HEK293T (cell line): ENCODE results near the gene COL4A4.

ENCODE experiments used
- CTCF ChIA-PET: fragments of 350-600 bp; formaldehyde crosslinking; extraction: SDS; loops from one replicate; lab custom pipeline; 2021; ENCODE audit warnings: antibody characterized with exemption, inconsistent platforms; lab: Yijun Ruan, JAX
- POLR2A ChIA-PET: fragments of 350-600 bp; formaldehyde crosslinking; extraction: SDS; loops from one replicate; lab custom pipeline; 2020; ENCODE audit warnings: antibody characterized with exemption, inconsistent platforms; lab: Yijun Ruan, JAX
- DNase-seq: peaks from one replicate; pipeline ENCODE4 v3.0.0; 2012; ENCODE audit warnings: mixed read lengths; ENCODE audit errors: extremely low spot score
- ARNT ChIP-seq: fragments of 450-650 bp; IDR thresholded peaks from 2 replicates; pipeline ENCODE4 v1.6.1; 2017; ENCODE audit warnings: mild to moderate bottlenecking
- BHLHE40 ChIP-seq: fragments of 450-650 bp; IDR thresholded peaks from 2 replicates; pipeline ENCODE4 v1.6.1; 2016; ENCODE audit warnings: mild to moderate bottlenecking, moderate library complexity, borderline replicate concordance
- CTBP1 ChIP-seq: fragments of 450-650 bp; IDR thresholded peaks from 2 replicates; pipeline ENCODE4 v1.6.1; 2016; ENCODE audit warnings: borderline replicate concordance
- ELF4 ChIP-seq: fragments of 450-650 bp; IDR thresholded peaks from 2 replicates; pipeline ENCODE4 v1.6.1; 2017; ENCODE audit warnings: antibody characterized with exemption
- FOXA1 ChIP-seq: fragments of 450-650 bp; IDR thresholded peaks from 2 replicates; pipeline ENCODE4 v1.6.1; 2016; ENCODE audit warnings: mild to moderate bottlenecking
- FOXK2 ChIP-seq: fragments of 450-650 bp; IDR thresholded peaks from 2 replicates; pipeline ENCODE4 v1.6.1; 2016; ENCODE audit warnings: mild to moderate bottlenecking
- FOXM1 ChIP-seq: fragments of 450-650 bp; IDR thresholded peaks from 2 replicates; pipeline ENCODE4 v1.6.1; 2017; ENCODE audit warnings: mild to moderate bottlenecking, borderline replicate concordance
- HDGF ChIP-seq: fragments of 450-650 bp; IDR thresholded peaks from 2 replicates; pipeline ENCODE4 v1.6.1; 2017; ENCODE audit warnings: antibody characterized with exemption, borderline replicate concordance
- L3MBTL2 ChIP-seq: fragments of 450-650 bp; conservative IDR thresholded peaks from 2 replicates; pipeline ENCODE4 v1.6.1; 2016; ENCODE audit warnings: mild to moderate bottlenecking
- LEF1 ChIP-seq: fragments of 450-650 bp; IDR thresholded peaks from 2 replicates; pipeline ENCODE4 v1.6.1; 2017; ENCODE audit warnings: mild to moderate bottlenecking, borderline replicate concordance
- NFRKB ChIP-seq: fragments of 450-650 bp; IDR thresholded peaks from 2 replicates; pipeline ENCODE4 v1.6.1; 2016; ENCODE audit warnings: mild to moderate bottlenecking, moderate library complexity
- SP1 ChIP-seq: fragments of 450-650 bp; IDR thresholded peaks from 2 replicates; pipeline ENCODE4 v1.6.1; 2017
- SUZ12 ChIP-seq: fragments of 450-650 bp; IDR thresholded peaks from 2 replicates; pipeline ENCODE4 v1.6.1; 2016; ENCODE audit warnings: mild to moderate bottlenecking
- TARDBP ChIP-seq: fragments of 450-650 bp; IDR thresholded peaks from 2 replicates; pipeline ENCODE4 v1.6.1; 2016
- ZNF384 ChIP-seq: fragments of 450-650 bp; IDR thresholded peaks from 2 replicates; pipeline ENCODE4 v1.6.1; 2016
- TF ChIP-seq, protein P1 (sequence below): fragments of 450-650 bp; IDR thresholded peaks from 2 replicates; pipeline ENCODE4 v1.6.1; 2016

COL4A4 gene

DNA sequence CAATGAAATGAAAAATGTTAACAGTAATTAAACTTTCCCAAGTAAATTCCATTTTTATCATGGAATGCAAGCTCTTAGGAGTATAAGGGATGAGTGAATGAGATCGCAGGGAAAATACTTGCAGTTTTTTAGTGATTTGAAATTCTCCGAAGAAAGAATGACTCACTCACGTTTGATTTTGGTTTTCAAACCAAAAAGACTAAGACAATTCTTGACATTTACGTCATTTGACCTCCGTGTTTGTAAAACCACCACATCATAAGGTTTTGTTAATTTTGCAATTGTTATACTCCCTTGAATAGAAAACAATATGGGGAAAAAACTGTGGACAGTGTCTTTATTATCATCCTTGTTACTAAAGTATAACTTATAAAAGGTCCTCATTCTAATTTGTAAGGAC, 29.4 kb downstream of the COL4A4 start:
- TF ChIP-seq, protein P1, sequence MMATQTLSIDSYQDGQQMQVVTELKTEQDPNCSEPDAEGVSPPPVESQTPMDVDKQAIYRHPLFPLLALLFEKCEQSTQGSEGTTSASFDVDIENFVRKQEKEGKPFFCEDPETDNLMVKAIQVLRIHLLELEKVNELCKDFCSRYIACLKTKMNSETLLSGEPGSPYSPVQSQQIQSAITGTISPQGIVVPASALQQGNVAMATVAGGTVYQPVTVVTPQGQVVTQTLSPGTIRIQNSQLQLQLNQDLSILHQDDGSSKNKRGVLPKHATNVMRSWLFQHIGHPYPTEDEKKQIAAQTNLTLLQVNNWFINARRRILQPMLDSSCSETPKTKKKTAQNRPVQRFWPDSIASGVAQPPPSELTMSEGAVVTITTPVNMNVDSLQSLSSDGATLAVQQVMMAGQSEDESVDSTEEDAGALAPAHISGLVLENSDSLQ = no peak
- no peak for TF ChIP-seq SP1
- no peak for TF ChIP-seq FOXA1
- no peak for TF ChIP-seq SUZ12
- no peak for TF ChIP-seq FOXK2
- no peak for TF ChIP-seq ZNF384
- TF ChIP-seq TARDBP = no peak
- no peak for TF ChIP-seq LEF1
- CTCF ChIA-PET = interaction anchor here (0.6 to 1.1 kb wide), 2 partner anchors 104 to 444 kb away, joined by 3 to 5 read pairs; no protein-coding TSS in a partner anchor
- no peak for DNase-seq
- POLR2A ChIA-PET = no interaction called here

DNA sequence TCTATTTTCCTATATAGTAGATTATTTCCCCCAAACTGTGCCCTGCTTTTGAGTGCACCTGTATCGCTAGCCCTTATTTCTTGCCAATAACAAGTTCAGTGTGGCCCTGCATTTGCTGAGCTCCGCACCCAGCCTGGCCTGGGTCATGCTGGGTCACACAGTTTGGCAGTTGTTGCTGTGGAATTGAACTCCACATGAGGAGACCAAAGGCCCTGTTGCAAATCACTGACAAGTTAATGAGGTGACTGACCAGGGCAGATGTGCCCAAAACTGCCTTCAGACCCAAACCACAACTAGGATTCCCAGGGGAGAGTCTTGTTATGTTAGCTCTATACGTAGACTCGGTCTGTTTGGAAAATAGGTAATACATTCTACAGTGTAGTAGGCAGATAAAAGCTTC, 31.0 kb downstream of the COL4A4 start:
- DNase-seq = no peak
- ChIA-PET CTCF (interaction anchor here (3.9 kb wide), 1 partner anchor 105 kb away, joined by 35 read pairs; no protein-coding TSS in a partner anchor), POLR2A (no interaction called here)
- TF ChIP-seq FOXA1 (no peak), LEF1 (no peak), ELF4 (no peak)
- TF ChIP-seq, protein P1 = no peak

DNA sequence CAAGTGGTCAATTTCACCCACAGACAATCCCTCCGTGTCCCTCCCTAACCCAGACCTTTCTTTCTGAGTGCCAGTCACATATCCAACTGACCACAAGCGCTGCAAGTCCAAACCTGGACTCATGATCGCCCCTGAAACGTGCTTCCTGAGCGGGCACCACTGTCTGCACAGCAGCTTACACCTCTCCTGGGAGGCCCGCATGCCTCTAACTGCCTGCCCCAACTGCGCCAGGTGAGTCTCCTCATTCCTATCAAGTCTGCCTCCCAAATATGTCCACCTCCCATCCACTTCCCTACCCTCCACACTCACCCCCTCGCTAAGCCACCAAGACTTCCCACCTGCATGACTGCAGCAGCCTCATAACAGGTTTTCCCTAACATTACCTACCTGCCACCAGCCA, 33.4 kb downstream of the COL4A4 start:
- ChIA-PET POLR2A (interaction anchor here (0.8 kb wide), 1 partner anchor 108 kb away, joined by 3 read pairs; no protein-coding TSS in a partner anchor), CTCF (interaction anchor here (0.6 to 3.9 kb wide), 3 partner anchors 24 to 255 kb away, joined by 3 to 35 read pairs (median 8); no protein-coding TSS in a partner anchor)
- TF ChIP-seq BHLHE40 = no peak
- TF ChIP-seq, protein P1 = no peak
- TF ChIP-seq ARNT = no peak
- no peak for TF ChIP-seq CTBP1
- TF ChIP-seq TARDBP = no peak
- no peak for TF ChIP-seq FOXA1
- no peak for TF ChIP-seq SUZ12
- no peak for TF ChIP-seq LEF1
- TF ChIP-seq HDGF = no peak
- no peak for TF ChIP-seq L3MBTL2
- TF ChIP-seq FOXK2 = no peak
- TF ChIP-seq SP1 = no peak
- TF ChIP-seq NFRKB = no peak
- no peak for TF ChIP-seq ELF4
- TF ChIP-seq FOXM1 = no peak
- TF ChIP-seq ZNF384 = no peak
- no peak for DNase-seq

DNA sequence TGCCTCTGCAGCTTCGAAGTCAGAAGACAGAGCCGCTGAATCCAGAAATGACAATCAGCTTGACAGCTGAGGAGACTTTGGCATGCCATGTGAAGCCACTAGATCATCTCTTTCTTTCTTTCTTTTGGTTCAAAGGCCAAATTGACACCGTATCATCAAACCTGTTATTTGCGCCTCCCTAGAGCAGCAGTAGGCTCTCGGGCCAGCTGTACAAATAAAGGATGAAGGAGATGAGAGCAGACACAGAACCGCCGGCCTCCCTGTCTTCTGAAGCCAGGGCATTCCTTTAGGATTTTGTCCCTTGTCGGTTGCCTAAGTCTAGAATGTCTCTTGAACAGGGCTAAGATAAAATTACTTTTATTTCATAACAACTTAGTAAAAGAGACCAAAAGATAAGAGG, 36.8 kb downstream of the COL4A4 start:
- DNase-seq = no peak
- POLR2A ChIA-PET = no interaction called here
- CTCF ChIA-PET = interaction anchor here (1.0 kb wide), 1 partner anchor 111 kb away, joined by 4 read pairs; no protein-coding TSS in a partner anchor
- TF ChIP-seq SP1 (no peak), ZNF384 (no peak), CTBP1 (no peak), ELF4 (no peak), BHLHE40 (no peak), NFRKB (no peak)

DNA sequence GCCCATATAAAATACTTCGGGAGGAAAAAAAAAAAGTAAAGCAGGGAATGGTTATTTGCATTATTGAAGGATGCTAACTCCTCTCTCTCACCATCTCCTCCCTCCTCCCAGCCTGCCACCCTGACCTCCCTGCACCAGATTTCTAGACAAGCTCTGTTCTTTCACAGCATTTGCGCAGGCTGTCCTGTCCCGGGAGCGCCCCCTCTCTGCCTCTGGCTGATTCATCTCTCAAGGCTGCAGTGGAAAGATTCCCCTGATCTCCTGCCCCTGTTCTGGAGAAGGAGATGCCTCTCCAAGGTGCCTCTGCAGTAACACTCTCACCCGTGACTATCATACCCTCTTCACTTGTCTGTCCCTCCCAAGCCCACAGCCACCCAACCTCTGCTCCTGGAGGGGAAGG, 38.5 kb downstream of the COL4A4 start:
- peak; percentile 29 for DNase-seq
- ChIA-PET POLR2A (no interaction called here), CTCF (interaction anchor here (0.6 kb wide), 1 partner anchor 425 kb away, joined by 7 read pairs; no protein-coding TSS in a partner anchor)
- TF ChIP-seq ARNT (no peak), NFRKB (no peak), L3MBTL2 (no peak), CTBP1 (no peak), ELF4 (no peak), ZNF384 (no peak), LEF1 (no peak), HDGF (no peak), SUZ12 (no peak), FOXM1 (no peak), FOXA1 (no peak)
- TF ChIP-seq, protein P1 = no peak

DNA sequence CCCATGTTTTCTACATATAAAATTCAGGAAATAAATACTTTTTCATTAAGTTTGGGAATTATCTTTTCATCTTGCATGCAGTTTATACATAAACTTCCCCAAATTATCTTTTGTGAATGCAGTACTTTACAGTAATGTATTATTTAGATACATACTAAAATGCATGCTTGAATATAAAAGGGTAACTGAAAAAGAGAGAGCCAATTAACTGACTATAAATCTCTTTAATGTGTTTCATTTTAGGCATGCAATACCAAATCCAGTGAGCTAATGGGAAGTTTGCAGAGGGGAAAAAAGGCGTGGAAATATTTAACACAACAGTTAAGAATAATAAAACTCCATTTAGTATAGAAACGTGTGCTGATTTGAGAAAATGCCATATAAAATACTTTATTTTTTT, 39.2 kb downstream of the COL4A4 start:
- DNase-seq = no peak
- POLR2A ChIA-PET = no interaction called here
- TF ChIP-seq L3MBTL2 = no peak
- TF ChIP-seq, protein P1 = peak; percentile 33; the same call in 1 of the 2 replicates
- CTCF ChIA-PET = no interaction called here
